HEK293 (cell line): ENCODE data around the gene MRPS22.

Experiments
- CTCF ChIA-PET: fragments of 350-600 bp; formaldehyde crosslinking; extraction: SDS; loops from one replicate; lab custom pipeline; 2021; ENCODE audit warnings: antibody characterized with exemption; lab: Yijun Ruan, JAX
- POLR2A ChIA-PET: fragments of 300-600 bp; formaldehyde crosslinking; extraction: SDS; loops from one replicate; lab custom pipeline; 2020; ENCODE audit warnings: antibody characterized with exemption, inconsistent platforms; lab: Yijun Ruan, JAX
- H3K27ac ChIP-seq: fragments of 200-500 bp; sonication (Bioruptor generic); 2 replicates; pipeline ENCODE4 v1.5.1; 2014; ENCODE audit warnings: low read depth, low read length, control low read depth, inconsistent platforms; ENCODE audit errors: extremely low read depth
- H3K36me3 ChIP-seq, 2 experiments: fragments of 200-500 bp in 1 of 2; sonication (Bioruptor generic) in 1 of 2; 1 replicate in 1 of 2; 2 replicates in 1 of 2; pipeline ENCODE4 v1.5.1; 2014 to 2017; ENCODE audit warnings: inconsistent platforms in 2 of 2, low read length in 2 of 2; ENCODE audit not compliant: control insufficient read depth in 2 of 2, insufficient read depth in 1 of 2
- H3K4me1 ChIP-seq: fragments of 200-500 bp; sonication (Bioruptor generic); 2 replicates; pipeline ENCODE4 v1.5.1; 2014; ENCODE audit warnings: mild to moderate bottlenecking, low read length, inconsistent platforms; ENCODE audit not compliant: control insufficient read depth, insufficient read depth
- H3K4me3 ChIP-seq: 2 replicates; pipeline ENCODE4 v1.5.1; 2011; ENCODE audit warnings: low read depth, mild to moderate bottlenecking, control low read depth, low read length, moderate library complexity
- H3K9me3 ChIP-seq: fragments of 200-500 bp; sonication (Bioruptor generic); 2 replicates; pipeline ENCODE4 v1.5.1; 2014; ENCODE audit warnings: low read depth, low read length, inconsistent platforms; ENCODE audit not compliant: control insufficient read depth, insufficient read depth
- BCL11A ChIP-seq: fragments of 450-650 bp; formaldehyde crosslinking; IDR thresholded peaks from 2 replicates; pipeline ENCODE4 v1.5.1; 2016; ENCODE audit warnings: low read depth, missing biosample characterization, missing genetic modification characterization
- HOXA7 ChIP-seq: sonication (generic); formaldehyde crosslinking; IDR thresholded peaks from 2 replicates; pipeline ENCODE4 v1.8.1; 2022; ENCODE audit warnings: missing genetic modification reagents, borderline replicate concordance
- KLF16 ChIP-seq: fragments of 450-650 bp; formaldehyde crosslinking; IDR thresholded peaks from 2 replicates; pipeline ENCODE4 v1.5.1; 2017; ENCODE audit warnings: missing biosample characterization, missing genetic modification characterization
- KLF8 ChIP-seq: fragments of 450-650 bp; formaldehyde crosslinking; IDR thresholded peaks from 2 replicates; pipeline ENCODE4 v1.5.1; 2016; ENCODE audit warnings: missing biosample characterization, missing genetic modification characterization
- PRDM1 ChIP-seq: fragments of 450-650 bp; formaldehyde crosslinking; IDR thresholded peaks from 2 replicates; pipeline ENCODE4; 2016; ENCODE audit warnings: missing biosample characterization, missing genetic modification characterization
- PRDM4 ChIP-seq: fragments of 450-650 bp; formaldehyde crosslinking; IDR thresholded peaks from 2 replicates; pipeline ENCODE4 v1.5.1; 2017; ENCODE audit warnings: missing biosample characterization, missing genetic modification characterization
- YY1 ChIP-seq: fragments of 450-650 bp; formaldehyde crosslinking; IDR thresholded peaks from 2 replicates; pipeline ENCODE4 v1.5.1; 2018; ENCODE audit warnings: missing biosample characterization, missing genetic modification characterization
- YY2 ChIP-seq: fragments of 450-650 bp; formaldehyde crosslinking; IDR thresholded peaks from 2 replicates; pipeline ENCODE4 v1.5.1; 2016; ENCODE audit warnings: missing biosample characterization, missing genetic modification characterization
- ZBTB17 ChIP-seq: fragments of 450-650 bp; formaldehyde crosslinking; IDR thresholded peaks from 2 replicates; pipeline ENCODE4 v1.5.1; 2016; ENCODE audit warnings: missing biosample characterization, missing genetic modification characterization
- ZFP37 ChIP-seq: fragments of 450-650 bp; formaldehyde crosslinking; IDR thresholded peaks from 2 replicates; pipeline ENCODE4 v1.5.1; 2016; ENCODE audit warnings: missing biosample characterization, missing genetic modification characterization
- ZNF146 ChIP-seq: fragments of 450-650 bp; formaldehyde crosslinking; IDR thresholded peaks from 2 replicates; pipeline ENCODE4 v1.5.1; 2016; ENCODE audit warnings: missing biosample characterization, missing genetic modification characterization
- ZNF169 ChIP-seq: fragments of 450-650 bp; formaldehyde crosslinking; IDR thresholded peaks from 2 replicates; pipeline ENCODE4 v1.5.1; 2016; ENCODE audit warnings: missing biosample characterization, missing genetic modification characterization
- ZNF221 ChIP-seq: fragments of 450-650 bp; formaldehyde crosslinking; IDR thresholded peaks from 2 replicates; pipeline ENCODE4 v1.5.1; 2017; ENCODE audit warnings: missing biosample characterization, missing genetic modification characterization, borderline replicate concordance
- ZNF23 ChIP-seq: fragments of 450-650 bp; formaldehyde crosslinking; IDR thresholded peaks from 2 replicates; pipeline ENCODE4 v1.5.1; 2016; ENCODE audit warnings: missing biosample characterization, missing genetic modification characterization, borderline replicate concordance
- ZNF341 ChIP-seq: fragments of 450-650 bp; formaldehyde crosslinking; IDR thresholded peaks from 2 replicates; pipeline ENCODE4; 2016; ENCODE audit warnings: low read depth, missing biosample characterization, missing genetic modification characterization
- ZNF416 ChIP-seq: fragments of 450-650 bp; formaldehyde crosslinking; IDR thresholded peaks from 2 replicates; pipeline ENCODE4 v1.5.1; 2016; ENCODE audit warnings: missing biosample characterization, missing genetic modification characterization
- ZNF529 ChIP-seq: fragments of 450-650 bp; formaldehyde crosslinking; IDR thresholded peaks from 2 replicates; pipeline ENCODE4 v1.5.1; 2017; ENCODE audit warnings: missing genetic modification characterization, missing biosample characterization; ENCODE audit not compliant: insufficient replicate concordance
- ZNF747 ChIP-seq: fragments of 450-650 bp; formaldehyde crosslinking; IDR thresholded peaks from 2 replicates; pipeline ENCODE4 v1.5.1; 2016; ENCODE audit warnings: missing biosample characterization, missing genetic modification characterization

The MRPS22 gene

GRCh38 chr3:139319428-139320402 lies 24.1 kb upstream of the MRPS22 start (continued):
- TF ChIP-seq ZNF221 (no peak), BCL11A (tag by site-specific recombination) (no peak), ZNF23 (no peak), ZNF529 (tag by site-specific recombination) (no peak), PRDM1 (tag by site-specific recombination) (no peak), YY1 (tag by site-specific recombination) (no peak)

DNA sequence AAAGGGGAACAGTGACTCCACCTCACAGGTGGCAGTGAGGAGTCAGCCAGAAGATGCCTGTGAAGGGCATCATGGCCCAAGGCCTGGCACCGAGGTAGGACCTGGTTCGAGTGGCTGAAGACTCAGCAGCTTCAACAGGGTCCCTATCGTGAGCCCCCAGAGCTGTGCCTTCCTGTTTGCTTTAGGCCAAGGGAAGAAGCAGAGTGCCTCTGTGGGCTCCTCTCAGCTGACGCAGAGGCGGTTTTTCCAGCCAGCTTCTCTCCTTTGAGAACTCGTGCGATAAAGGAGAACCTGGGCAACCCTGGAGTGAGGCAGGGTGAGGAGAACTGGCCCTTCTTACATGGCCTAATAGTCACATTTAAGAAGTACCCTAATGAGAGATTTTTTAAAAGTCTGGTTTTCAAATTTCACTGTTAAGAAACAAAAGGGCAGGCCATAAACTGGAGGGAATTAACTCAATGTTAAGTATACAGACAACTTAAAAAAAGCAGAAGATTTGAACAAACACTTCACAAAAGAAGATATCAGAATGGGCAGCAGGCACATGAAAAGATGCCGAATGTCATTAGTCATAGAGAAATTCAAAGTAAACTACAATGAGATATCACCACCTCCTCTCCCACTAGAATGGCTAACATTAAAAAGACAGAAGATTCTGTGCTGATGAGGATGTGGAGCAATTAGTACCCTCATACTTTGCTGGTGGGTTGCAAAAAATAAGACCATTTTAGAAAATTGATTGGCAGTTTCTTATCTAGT lies 23.1 kb upstream of the MRPS22 start:
- Histone ChIP-seq H3K36me3 (no peaks in the 10 kb centered on the region), H3K4me3 (no peak overlapping the region), H3K4me1 (no peaks in the 10 kb centered on the region), H3K27ac (no peak overlapping the region), H3K9me3 (no peaks in the 10 kb centered on the region)
- TF ChIP-seq ZNF169: no peak
- TF ChIP-seq ZFP37 (tag by site-specific recombination): no peak
- TF ChIP-seq YY2 (tag by site-specific recombination): no peak
- TF ChIP-seq ZBTB17: no peak
- ChIA-PET CTCF (interaction anchor here (0.6 to 1.1 kb wide), 4 partner anchors 8 to 257 kb away, joined by 3 to 4 read pairs (median 3); no protein-coding TSS in a partner anchor), POLR2A (no interaction called here)

GRCh38 chr3:139322346-139322745 lies 21.5 kb upstream of the MRPS22 start:
- Histone ChIP-seq H3K4me1 (no peaks in the 10 kb centered on the region), H3K4me3 (no peak overlapping the region), H3K27ac (no peak overlapping the region), H3K9me3 (no peaks in the 10 kb centered on the region), H3K36me3 (no peaks in the 10 kb centered on the region)
- TF ChIP-seq ZNF146 (tag by site-specific recombination) (no peak), ZNF747 (no peak), PRDM4 (tag by site-specific recombination) (no peak)
- CTCF ChIA-PET: no interaction called here
- POLR2A ChIA-PET: no interaction called here

DNA sequence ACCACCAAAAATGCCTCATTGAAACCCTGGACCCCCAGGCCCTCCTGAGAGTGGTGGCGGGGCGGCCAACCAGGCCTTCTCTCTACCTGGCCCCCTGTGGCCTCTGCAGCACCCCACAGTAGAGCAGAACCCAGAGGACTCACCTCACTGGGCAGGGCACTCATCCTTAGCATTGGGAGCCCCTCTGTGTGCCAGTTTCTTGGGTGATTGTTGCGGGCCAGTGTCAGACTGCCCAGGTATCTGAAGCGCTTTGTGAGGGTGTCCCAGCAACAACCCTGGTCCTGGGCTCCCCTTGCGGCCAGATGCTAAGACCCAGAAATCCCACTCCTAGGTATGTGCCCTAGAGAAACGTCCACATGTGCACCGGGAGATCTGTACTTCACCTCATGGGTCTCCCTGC lies 20.7 kb upstream of the MRPS22 start:
- POLR2A ChIA-PET: no interaction called here
- H3K9me3 ChIP-seq: no peaks in the 10 kb centered on the region
- H3K36me3 ChIP-seq: no peaks in the 10 kb centered on the region
- H3K4me3 ChIP-seq: no peak overlapping the region
- CTCF ChIA-PET: no interaction called here
- TF ChIP-seq ZNF341 (no peak), KLF16 (tag by site-specific recombination) (no peak), KLF8 (tag by site-specific recombination) (no peak), HOXA7 (CRISPR knock-in tag) (no peak), ZNF416 (tag by site-specific recombination) (no peak)
- TF ChIP-seq, all 188 proteins: peak for 0
- H3K27ac ChIP-seq: no peak overlapping the region
- no peaks in the 10 kb centered on the region for H3K4me1 ChIP-seq
